DND-41 (cell line): ENCODE data around the gene SRRM2.

Source experiments
- ATAC-seq: fragments of 200-7000 bp; cut with Tn5 transposase; 3 replicates; pipeline ENCODE4 v1.9.1; 2021; ENCODE audit warnings: low read depth; ENCODE audit not compliant: insufficient read depth
- DNase-seq: peaks from one replicate; pipeline ENCODE4 v3.0.0-alpha.2; 2020
- H2AFZ ChIP-seq: 2 replicates; pipeline ENCODE4 v1.6.0; 2012; ENCODE audit warnings: low read depth, low read length
- H3K27ac ChIP-seq: 2 replicates; pipeline ENCODE4 v1.5.1; 2012; ENCODE audit warnings: low read length, inconsistent platforms
- H3K27me3 ChIP-seq: fragments of 200-600 bp; sonication (generic); 2 replicates; pipeline ENCODE4 v1.6.0; 2012; ENCODE audit warnings: low read length, mild to moderate bottlenecking, inconsistent platforms; ENCODE audit not compliant: insufficient read depth, poor library complexity
- H3K36me3 ChIP-seq: 2 replicates; pipeline ENCODE4 v1.5.1; 2012; ENCODE audit warnings: low read length, inconsistent platforms; ENCODE audit not compliant: insufficient read depth
- H3K4me1 ChIP-seq: 2 replicates; pipeline ENCODE4 v1.5.1; 2012; ENCODE audit warnings: mild to moderate bottlenecking, low read length; ENCODE audit not compliant: insufficient read depth
- H3K4me2 ChIP-seq: 2 replicates; pipeline ENCODE4 v1.6.0; 2012; ENCODE audit warnings: mild to moderate bottlenecking, moderate library complexity, low read length, inconsistent platforms; ENCODE audit not compliant: insufficient read depth
- H3K4me3 ChIP-seq, 2 experiments: fragments of 200-600 bp in 1 of 2; shearing (Covaris generic) in 1 of 2; 2 replicates each; pipeline ENCODE4 v1.5.1; 2012 to 2016; ENCODE audit warnings: inconsistent platforms in 2 of 2, low read length in 2 of 2, mild to moderate bottlenecking in 2 of 2, low read depth in 1 of 2, moderate library complexity in 1 of 2
- H3K79me2 ChIP-seq: 2 replicates; pipeline ENCODE4 v1.6.0; 2012; ENCODE audit warnings: low read length, inconsistent platforms; ENCODE audit not compliant: insufficient read depth
- H3K9ac ChIP-seq: 2 replicates; pipeline ENCODE4 v1.6.0; 2012; ENCODE audit warnings: low read depth, mild to moderate bottlenecking, inconsistent platforms, low read length, moderate library complexity
- H3K9me3 ChIP-seq: 2 replicates; pipeline ENCODE4 v1.5.1; 2012; ENCODE audit warnings: low read length, moderate library complexity, mild to moderate bottlenecking, inconsistent platforms; ENCODE audit not compliant: insufficient read depth, severe bottlenecking
- H4K20me1 ChIP-seq: 2 replicates; pipeline ENCODE4 v1.6.0; 2012; ENCODE audit warnings: low read length; ENCODE audit not compliant: insufficient read depth
- EZH2 ChIP-seq: IDR thresholded peaks from 3 replicates; pipeline ENCODE4 v1.6.1; 2012; ENCODE audit warnings: borderline replicate concordance, low read depth, mild to moderate bottlenecking, moderate library complexity, low read length, inconsistent platforms; ENCODE audit not compliant: severe bottlenecking
- TF ChIP-seq, protein P1 (sequence below): IDR thresholded peaks from 2 replicates; pipeline ENCODE4 v1.5.1; 2012; ENCODE audit warnings: borderline replicate concordance, low read length, moderate library complexity, mild to moderate bottlenecking; ENCODE audit not compliant: poor library complexity, severe bottlenecking; ENCODE audit errors: extremely low read depth

Gene SRRM2

DNA sequence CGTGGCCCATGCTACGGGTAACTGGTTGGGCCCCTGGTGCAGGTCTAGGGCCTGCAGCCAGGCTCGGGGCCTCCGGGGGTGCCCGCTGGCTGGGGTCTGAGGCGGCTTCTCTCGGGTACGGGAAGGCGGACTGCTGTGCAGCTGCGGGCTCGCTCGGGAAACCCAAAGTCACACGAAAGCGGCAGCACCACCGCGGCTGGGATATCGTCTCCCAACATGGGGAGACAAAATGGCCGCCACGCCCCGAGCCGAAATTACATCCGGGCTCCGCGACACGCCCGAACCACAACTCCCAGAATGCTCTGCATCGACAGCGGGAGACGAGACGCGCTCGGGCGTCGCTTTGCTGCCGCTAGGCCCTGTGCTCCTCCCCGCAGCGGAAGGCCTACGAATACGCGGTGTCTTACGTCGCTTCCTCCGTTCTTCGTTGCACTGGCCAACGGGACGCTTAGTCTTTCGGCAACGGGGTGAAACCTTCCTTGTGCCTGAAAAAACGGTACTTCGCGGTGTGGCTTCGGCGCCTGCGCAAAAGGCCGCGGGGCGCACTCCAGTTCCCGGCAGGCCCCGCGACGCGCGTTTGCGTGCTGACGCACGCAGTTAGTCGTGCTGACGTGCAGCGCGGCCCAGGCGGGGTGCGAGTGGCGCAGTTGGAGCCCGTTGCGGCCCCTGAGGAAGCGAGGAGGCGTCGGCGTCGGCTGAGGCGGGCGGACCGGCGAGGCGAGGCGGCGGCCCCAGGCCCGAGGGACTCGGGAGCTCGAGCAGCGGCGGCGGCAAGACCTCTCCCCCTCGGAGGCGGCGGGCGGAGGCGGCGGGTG lies at the start of gene SRRM2:
TSS of gene SRRM2 (plus strand) at position 604 of the 815 bp plus-strand sequence. CDS start 3,727 bp downstream, outside the sequence.
- H3K79me2 ChIP-seq: peaks cover 76% of the 10 kb centered on the region
- peak within 1 kb of the TSS; percentile 83 for H3K9ac ChIP-seq
- peak within 1 kb of the TSS; percentile 63 to 65 for H3K4me3 ChIP-seq
- H3K9me3 ChIP-seq: no peaks in the 10 kb centered on the region
- no peaks in the 10 kb centered on the region for H3K27me3 ChIP-seq
- ATAC-seq (peak; percentile 83), DNase-seq (peak; percentile 96)
- H3K27ac ChIP-seq: peak within 1 kb of the TSS; percentile 93
- peaks cover 54% of the 10 kb centered on the region for H3K36me3 ChIP-seq
- H3K4me1 ChIP-seq: peaks cover 43% of the 10 kb centered on the region
- no peak for TF ChIP-seq EZH2
- TF ChIP-seq, protein P1, sequence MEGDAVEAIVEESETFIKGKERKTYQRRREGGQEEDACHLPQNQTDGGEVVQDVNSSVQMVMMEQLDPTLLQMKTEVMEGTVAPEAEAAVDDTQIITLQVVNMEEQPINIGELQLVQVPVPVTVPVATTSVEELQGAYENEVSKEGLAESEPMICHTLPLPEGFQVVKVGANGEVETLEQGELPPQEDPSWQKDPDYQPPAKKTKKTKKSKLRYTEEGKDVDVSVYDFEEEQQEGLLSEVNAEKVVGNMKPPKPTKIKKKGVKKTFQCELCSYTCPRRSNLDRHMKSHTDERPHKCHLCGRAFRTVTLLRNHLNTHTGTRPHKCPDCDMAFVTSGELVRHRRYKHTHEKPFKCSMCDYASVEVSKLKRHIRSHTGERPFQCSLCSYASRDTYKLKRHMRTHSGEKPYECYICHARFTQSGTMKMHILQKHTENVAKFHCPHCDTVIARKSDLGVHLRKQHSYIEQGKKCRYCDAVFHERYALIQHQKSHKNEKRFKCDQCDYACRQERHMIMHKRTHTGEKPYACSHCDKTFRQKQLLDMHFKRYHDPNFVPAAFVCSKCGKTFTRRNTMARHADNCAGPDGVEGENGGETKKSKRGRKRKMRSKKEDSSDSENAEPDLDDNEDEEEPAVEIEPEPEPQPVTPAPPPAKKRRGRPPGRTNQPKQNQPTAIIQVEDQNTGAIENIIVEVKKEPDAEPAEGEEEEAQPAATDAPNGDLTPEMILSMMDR: no peak
- H3K4me2 ChIP-seq: peak within 1 kb of the TSS; percentile 76
- peaks cover 43% of the 10 kb centered on the region for H4K20me1 ChIP-seq
- H2AFZ ChIP-seq: peak within 1 kb of the TSS; percentile 72

DNA sequence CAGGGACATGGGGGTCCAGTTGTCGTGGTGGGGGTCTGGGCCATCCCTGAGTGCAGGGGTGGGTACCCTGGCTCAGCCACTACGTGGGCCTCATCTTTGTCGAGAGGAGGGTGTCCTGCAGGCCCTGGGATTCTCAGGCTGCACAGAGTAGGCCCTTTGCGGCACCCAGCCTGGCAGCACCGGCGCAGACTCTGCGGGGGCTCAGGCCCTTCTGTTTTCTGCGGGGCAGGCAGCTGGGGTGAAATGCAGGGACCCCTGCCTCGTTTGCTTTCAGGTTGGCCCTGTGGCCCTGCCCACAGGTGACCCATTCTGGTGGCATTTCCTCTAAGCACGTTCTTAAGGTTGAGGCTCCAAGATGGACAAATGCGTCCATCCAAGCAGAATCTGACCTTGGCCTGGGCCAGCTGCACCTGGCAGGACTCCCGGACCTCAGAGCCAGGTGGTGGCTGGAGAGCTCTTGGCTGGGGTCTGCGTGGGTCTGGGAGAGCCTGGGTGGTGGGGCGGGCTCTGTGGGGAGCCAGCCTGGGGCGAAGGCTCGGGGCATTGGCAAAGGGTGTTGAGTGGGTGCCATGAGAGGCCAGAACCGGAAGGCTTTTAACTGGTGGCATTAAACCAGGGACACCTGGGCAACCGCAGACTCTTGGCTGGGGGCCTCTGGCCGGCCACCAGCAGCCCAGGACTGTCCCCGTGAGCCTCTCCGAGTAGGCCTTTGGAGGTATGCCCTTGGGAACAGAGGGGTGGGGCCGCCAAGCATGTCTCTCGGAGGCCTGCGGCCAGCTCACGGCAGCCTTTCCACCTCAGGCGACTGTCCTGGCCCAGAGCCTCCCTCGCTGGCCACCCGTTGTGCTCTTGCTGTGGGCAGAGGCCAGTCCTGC lies 49.3 kb upstream of the SRRM2 start:
- no peaks in the 10 kb centered on the region for H3K9me3 ChIP-seq
- H3K4me2 ChIP-seq: no peak overlapping the region
- peaks cover 34% of the 10 kb centered on the region for H4K20me1 ChIP-seq
- H2AFZ ChIP-seq: no peak overlapping the region
- H3K9ac ChIP-seq: no peak overlapping the region
- H3K4me3 ChIP-seq: no peak overlapping the region
- H3K27me3 ChIP-seq: no peaks in the 10 kb centered on the region
- DNase-seq (no peak), ATAC-seq (no peak)
- no peaks in the 10 kb centered on the region for H3K79me2 ChIP-seq
- TF ChIP-seq EZH2: no peak
- TF ChIP-seq, protein P1: no peak
- no peaks in the 10 kb centered on the region for H3K4me1 ChIP-seq
- peaks cover 93% of the 10 kb centered on the region for H3K36me3 ChIP-seq
- H3K27ac ChIP-seq: no peak overlapping the region

DNA sequence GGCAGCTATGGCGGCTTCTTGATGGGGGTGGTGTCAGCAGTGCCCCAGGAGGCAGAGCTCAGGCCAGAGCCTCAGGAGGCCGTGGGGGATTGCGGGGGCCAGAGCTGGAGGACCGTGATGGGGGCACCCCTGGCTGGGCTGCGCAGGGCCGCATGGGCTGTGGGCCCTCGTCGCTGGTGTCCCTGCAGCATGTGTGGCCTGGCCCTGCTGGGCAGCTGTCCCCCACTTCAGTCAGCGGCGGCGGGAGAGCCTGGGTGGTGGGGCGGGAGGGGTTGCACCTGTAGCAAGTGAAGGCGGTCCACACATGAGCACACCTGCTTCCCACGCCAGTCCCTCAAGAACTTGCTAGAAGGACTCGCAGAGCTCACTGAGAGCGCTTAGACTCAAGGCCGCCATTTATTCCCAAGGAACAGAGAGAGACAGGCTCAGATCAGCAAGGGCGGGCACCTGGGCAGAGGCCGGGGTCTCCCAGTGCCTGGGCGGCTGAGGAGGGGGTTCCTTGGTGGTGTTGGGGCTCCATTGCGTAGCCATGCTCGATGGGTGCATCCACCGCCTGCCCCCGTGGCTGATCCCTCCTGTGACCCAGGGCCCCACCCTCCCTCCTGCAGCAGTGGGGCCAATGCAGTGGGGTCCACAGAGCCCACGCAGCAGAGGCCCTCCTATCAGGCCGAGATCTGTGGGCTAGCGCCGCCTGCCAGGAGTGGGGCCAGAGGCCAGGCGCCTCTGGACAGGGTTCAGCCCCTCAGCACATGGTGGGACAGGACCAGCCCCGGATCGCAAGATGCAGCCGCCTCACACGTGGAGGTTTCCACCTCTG lies 48.1 kb upstream of the SRRM2 start:
- H4K20me1 ChIP-seq: peaks cover 27% of the 10 kb centered on the region
- H3K4me1 ChIP-seq: no peaks in the 10 kb centered on the region
- no peak for DNase-seq
- H3K27ac ChIP-seq: no peak overlapping the region
- no peak overlapping the region for H3K4me2 ChIP-seq
- no peak for TF ChIP-seq EZH2
- TF ChIP-seq, protein P1: no peak
- no peaks in the 10 kb centered on the region for H3K79me2 ChIP-seq
- peaks cover 85% of the 10 kb centered on the region for H3K36me3 ChIP-seq
- no peak overlapping the region for H3K9ac ChIP-seq
- no peak overlapping the region for H2AFZ ChIP-seq
- no peaks in the 10 kb centered on the region for H3K9me3 ChIP-seq
- no peaks in the 10 kb centered on the region for H3K27me3 ChIP-seq
- ATAC-seq: no peak
- H3K4me3 ChIP-seq: no peak overlapping the region
